ENCODE results near the gene UBL7.

The UBL7 gene

GRCh38 chr15:74423431-74424257 is 37.3 kb downstream of the UBL7 start:
- DNase-seq (ENCODE audit: low read depth in 2 of 2), result no peak

- DNase-seq (ENCODE audit: low read depth in 2 of 2), result no peak
These were observed 38.1 kb downstream of the UBL7 start for GRCh38 chr15:74422652-74423430.

- no peak for DNase-seq (ENCODE audit: low read depth in 2 of 2)
These were observed 38.7 kb downstream of the UBL7 start for GRCh38 chr15:74422265-74422651.

GRCh38 chr15:74421302-74422245 is 39.4 kb downstream of the UBL7 start:
- no peak for DNase-seq (ENCODE audit: low read depth in 2 of 2)

GRCh38 chr15:74420193-74420905 is 40.6 kb downstream of the UBL7 start:
- no peak for DNase-seq (ENCODE audit: low read depth in 2 of 2)

- no peak for DNase-seq (ENCODE audit: low read depth in 2 of 2)
These were observed 41.5 kb downstream of the UBL7 start for GRCh38 chr15:74419432-74419831.

- DNase-seq (ENCODE audit: low read depth in 2 of 2), result no peak
These were observed 42.2 kb downstream of the UBL7 start for GRCh38 chr15:74418575-74419338.

GRCh38 chr15:74417670-74418069 is 43.3 kb downstream of the UBL7 start:
- no peak for DNase-seq (ENCODE audit: low read depth in 2 of 2)

GRCh38 chr15:74417225-74417624 is 43.7 kb downstream of the UBL7 start:
- DNase-seq (ENCODE audit: low read depth in 2 of 2), result no peak

GRCh38 chr15:74415966-74416916 is 44.7 kb downstream of the UBL7 start:
- no peak for DNase-seq (ENCODE audit: low read depth in 2 of 2)

GRCh38 chr15:74414603-74415338 is 46.2 kb downstream of the UBL7 start:
- DNase-seq (ENCODE audit: low read depth in 2 of 2), result no peak

- DNase-seq (ENCODE audit: low read depth in 2 of 2), result no peak
These were observed 46.8 kb downstream of the UBL7 start for GRCh38 chr15:74414081-74414580.

GRCh38 chr15:74413350-74414080 is 47.4 kb downstream of the UBL7 start:
- no peak for DNase-seq (ENCODE audit: low read depth in 2 of 2)

- no peak for DNase-seq (ENCODE audit: low read depth in 2 of 2)
These were observed 48.8 kb downstream of the UBL7 start for GRCh38 chr15:74412159-74412558.

GRCh38 chr15:74411686-74412085 is 49.3 kb downstream of the UBL7 start:
- no peak for DNase-seq (ENCODE audit: low read depth in 2 of 2)

GRCh38 chr15:74410502-74410901 is 50.5 kb downstream of the UBL7 start:
- no peak for DNase-seq (ENCODE audit: low read depth in 2 of 2)

- DNase-seq (ENCODE audit: low read depth in 2 of 2), result no peak
These were observed 51.7 kb downstream of the UBL7 start for GRCh38 chr15:74409225-74409624.

GRCh38 chr15:74408815-74409214 is 52.1 kb downstream of the UBL7 start:
- DNase-seq (ENCODE audit: low read depth in 2 of 2), result no peak

All from activated CD4-positive, alpha-beta T cell treated with anti-CD3 and anti-CD28 coated beads for 24 hours (primary cell).